ENCODE measurements around the gene MAPK8.

Gene MAPK8

DNA sequence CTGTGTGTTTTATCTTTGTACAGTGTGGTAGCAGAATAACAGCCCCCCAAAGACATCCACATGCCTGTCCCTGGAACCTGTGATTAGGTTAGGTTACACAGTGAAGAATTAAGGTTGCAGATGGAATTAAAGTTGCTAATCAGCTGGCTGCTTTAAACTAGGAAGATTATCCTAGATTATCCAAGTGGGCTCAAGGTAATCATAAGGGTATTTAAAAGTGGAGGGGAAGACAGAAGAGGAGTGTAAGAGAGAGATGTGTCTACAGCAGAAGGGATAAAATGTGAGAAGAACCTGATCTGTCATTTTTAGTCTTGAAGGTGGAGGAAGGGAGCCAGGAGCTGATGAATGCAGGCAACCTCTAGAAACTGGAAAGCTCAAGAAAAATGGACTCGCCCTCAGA lies 180.8 kb downstream of the MAPK8 start:
- H3K4me3 ChIP-seq (ENCODE audit: low read depth, low read length) = no peak overlapping the region
- DNase-seq (ENCODE audit: low read depth) = no peak
- TF ChIP-seq, protein P1, sequence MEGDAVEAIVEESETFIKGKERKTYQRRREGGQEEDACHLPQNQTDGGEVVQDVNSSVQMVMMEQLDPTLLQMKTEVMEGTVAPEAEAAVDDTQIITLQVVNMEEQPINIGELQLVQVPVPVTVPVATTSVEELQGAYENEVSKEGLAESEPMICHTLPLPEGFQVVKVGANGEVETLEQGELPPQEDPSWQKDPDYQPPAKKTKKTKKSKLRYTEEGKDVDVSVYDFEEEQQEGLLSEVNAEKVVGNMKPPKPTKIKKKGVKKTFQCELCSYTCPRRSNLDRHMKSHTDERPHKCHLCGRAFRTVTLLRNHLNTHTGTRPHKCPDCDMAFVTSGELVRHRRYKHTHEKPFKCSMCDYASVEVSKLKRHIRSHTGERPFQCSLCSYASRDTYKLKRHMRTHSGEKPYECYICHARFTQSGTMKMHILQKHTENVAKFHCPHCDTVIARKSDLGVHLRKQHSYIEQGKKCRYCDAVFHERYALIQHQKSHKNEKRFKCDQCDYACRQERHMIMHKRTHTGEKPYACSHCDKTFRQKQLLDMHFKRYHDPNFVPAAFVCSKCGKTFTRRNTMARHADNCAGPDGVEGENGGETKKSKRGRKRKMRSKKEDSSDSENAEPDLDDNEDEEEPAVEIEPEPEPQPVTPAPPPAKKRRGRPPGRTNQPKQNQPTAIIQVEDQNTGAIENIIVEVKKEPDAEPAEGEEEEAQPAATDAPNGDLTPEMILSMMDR (IDR thresholded peaks at IDR 0.05; ENCODE audit: low read depth, low read length, missing control alignments) = no peak
